Lower leg skin (tissue), 4 donors: ENCODE data around the gene BUD31. TPM values are rescaled to one million over a fixed set of nuclear protein-coding genes. Genes with fewer than 3 reads are reported as not detected.
A peak's percentile ranks its signal among the peaks of the same experiment; 100 is the strongest.

Experiments used
- DNase-seq, 2 donors: peaks; one replicate each; pipeline ENCODE4 v3.0.0-alpha.2; 2019; ENCODE audit warnings: low spot score in 2 of 2
- H3K4me3 ChIP-seq: fragments of 200-600 bp; sonication (generic); 2 replicates; pipeline ENCODE4 v1.5.1; 2017; ENCODE audit warnings: mild to moderate bottlenecking, low read depth; ENCODE audit not compliant: poor library complexity, severe bottlenecking
- CTCF ChIP-seq, 3 donors: fragments of 450-650 bp; IDR thresholded peaks; one replicate each; pipeline ENCODE4 v1.5.1; 2016; ENCODE audit warnings: antibody characterized with exemption in 3 of 3, mild to moderate bottlenecking in 3 of 3, moderate library complexity in 2 of 3
- POLR2A ChIP-seq, 2 donors: fragments of 450-650 bp; IDR thresholded peaks; one replicate each; pipeline ENCODE4 v1.6.1; 2016 to 2017; ENCODE audit warnings: antibody characterized with exemption in 2 of 2, mild to moderate bottlenecking in 1 of 2, moderate library complexity in 1 of 2
- WGBS, 2 donors: methylation state at CpG; one replicate each; pipeline ENCODE4 v1.1.5; 2018; 5-methylcytosine and 5-hydroxymethylcytosine counted together
- intact Hi-C: fragments of 100-400 bp; cut with DNase I; formaldehyde crosslinking; loops from one replicate; pipeline ENCODE4 v1.15.0; 2023; ENCODE audit warnings: low total_unique reads
- total RNA-seq, 4 donors: library from RNA; depleted of rRNA; stranded (reverse); fragments of >200 nt; gene quantifications; one replicate each; pipeline ENCODE4 v1.1.0, GENCODE V29; 2016

Gene BUD31
- total RNA-seq, result 10 to 100 TPM; 48.2 to 71.0 (median 58.5) TPM

- WGBS, 2 donors, result 0% methylated on average over 41 to 49 of the region's 72 CpGs
- DNase-seq, result peak; percentile 94 to 99
- H3K4me3 ChIP-seq, result peak within 1 kb of the TSS; percentile 98
- TF ChIP-seq POLR2A (IDR thresholded peaks at IDR 0.05) (peak in 1 of 2 donors; percentile 47), CTCF (IDR thresholded peaks at IDR 0.05) (no peak)
- intact Hi-C loops, result no loop called here
These were observed at the start of gene BUD31, which contains the start of gene PDAP1 for GRCh38 chr7:99408379-99409191. BUD31 (plus strand) TSS chr7:99408969; CDS start chr7:99411093, 2,124 bp downstream. PDAP1 (minus strand) TSS chr7:99408597; CDS start chr7:99408548, 49 bp downstream.

DNA sequence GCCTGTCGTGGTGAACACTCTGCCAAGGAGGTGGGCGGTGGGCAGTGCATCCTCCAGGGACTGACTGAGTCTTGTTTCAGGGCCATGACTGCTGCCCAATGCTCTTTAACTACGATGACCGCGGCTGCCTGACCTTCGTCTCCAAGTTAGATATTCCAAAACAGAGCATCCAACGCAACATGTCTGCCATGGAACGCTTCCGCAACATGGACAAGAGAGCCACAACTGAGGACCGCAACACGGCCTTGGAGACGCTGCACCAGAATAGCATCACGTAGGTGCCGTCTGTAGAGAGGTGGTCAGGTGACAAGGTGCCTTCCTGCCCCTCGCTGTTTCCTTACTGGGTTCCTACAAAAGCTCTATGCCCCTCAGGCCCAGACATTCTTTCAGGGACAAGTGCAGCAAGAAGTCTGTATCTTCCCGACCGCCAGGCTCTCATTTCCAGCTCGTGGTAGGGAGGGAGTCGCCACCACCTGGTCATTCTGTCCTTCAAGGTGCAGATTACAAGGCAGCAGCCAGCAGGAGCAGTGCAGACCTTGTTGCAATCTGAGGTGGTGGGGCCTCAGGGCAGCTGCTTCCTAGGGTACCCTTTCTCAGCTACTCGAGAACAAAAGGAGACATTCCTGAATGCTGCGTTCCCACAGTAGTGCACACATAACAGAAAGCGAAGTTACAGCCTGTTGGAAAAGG lies 49.2 kb upstream of the BUD31 start:
- no peak for TF ChIP-seq CTCF (IDR thresholded peaks at IDR 0.05)
- TF ChIP-seq POLR2A (IDR thresholded peaks at IDR 0.05), result no peak
- intact Hi-C loops, result no loop called here
- no peak for DNase-seq
- no peak overlapping the region for H3K4me3 ChIP-seq
- WGBS, 2 donors, result 88 to 89% methylated on average over 22 of the region's 22 CpGs

GRCh38 chr7:99362801-99363200 lies 46.0 kb upstream of the BUD31 start:
- intact Hi-C loops, result no loop called here
- WGBS, 2 donors, result 76% methylated on average over 3 of the region's 3 CpGs

DNA sequence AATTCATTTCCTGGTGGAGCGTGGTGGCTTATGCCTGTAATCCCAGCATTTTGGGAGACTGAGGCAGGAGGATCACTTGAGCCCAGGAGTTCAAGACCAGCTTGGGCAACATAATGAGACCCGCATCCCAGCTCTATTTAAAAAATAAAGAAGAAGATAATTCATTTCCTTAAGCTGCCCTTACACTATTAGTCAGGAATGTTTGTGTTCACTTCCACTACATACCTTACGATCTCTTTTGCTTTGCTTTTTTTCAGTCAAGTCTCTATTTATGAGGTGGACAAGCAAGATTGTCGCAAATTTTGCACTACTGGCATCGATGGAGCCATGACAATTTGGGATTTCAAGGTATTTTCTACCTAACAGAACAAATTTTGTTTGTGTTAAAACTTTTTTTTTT lies 45.5 kb upstream of the BUD31 start:
- 86 to 94% methylated on average over 5 of the region's 5 CpGs for WGBS, 2 donors
- intact Hi-C loops, result no loop called here
- DNase-seq, result no peak
- TF ChIP-seq POLR2A (IDR thresholded peaks at IDR 0.05) (no peak), CTCF (IDR thresholded peaks at IDR 0.05) (no peak)
- no peak overlapping the region for H3K4me3 ChIP-seq

More at GRCh38 chr7:99362801-99363200, 46.0 kb upstream of the BUD31 start:
- DNase-seq, result no peak
- H3K4me3 ChIP-seq, result no peak overlapping the region
- no peak for TF ChIP-seq POLR2A (IDR thresholded peaks at IDR 0.05)
- TF ChIP-seq CTCF (IDR thresholded peaks at IDR 0.05), result no peak

DNA sequence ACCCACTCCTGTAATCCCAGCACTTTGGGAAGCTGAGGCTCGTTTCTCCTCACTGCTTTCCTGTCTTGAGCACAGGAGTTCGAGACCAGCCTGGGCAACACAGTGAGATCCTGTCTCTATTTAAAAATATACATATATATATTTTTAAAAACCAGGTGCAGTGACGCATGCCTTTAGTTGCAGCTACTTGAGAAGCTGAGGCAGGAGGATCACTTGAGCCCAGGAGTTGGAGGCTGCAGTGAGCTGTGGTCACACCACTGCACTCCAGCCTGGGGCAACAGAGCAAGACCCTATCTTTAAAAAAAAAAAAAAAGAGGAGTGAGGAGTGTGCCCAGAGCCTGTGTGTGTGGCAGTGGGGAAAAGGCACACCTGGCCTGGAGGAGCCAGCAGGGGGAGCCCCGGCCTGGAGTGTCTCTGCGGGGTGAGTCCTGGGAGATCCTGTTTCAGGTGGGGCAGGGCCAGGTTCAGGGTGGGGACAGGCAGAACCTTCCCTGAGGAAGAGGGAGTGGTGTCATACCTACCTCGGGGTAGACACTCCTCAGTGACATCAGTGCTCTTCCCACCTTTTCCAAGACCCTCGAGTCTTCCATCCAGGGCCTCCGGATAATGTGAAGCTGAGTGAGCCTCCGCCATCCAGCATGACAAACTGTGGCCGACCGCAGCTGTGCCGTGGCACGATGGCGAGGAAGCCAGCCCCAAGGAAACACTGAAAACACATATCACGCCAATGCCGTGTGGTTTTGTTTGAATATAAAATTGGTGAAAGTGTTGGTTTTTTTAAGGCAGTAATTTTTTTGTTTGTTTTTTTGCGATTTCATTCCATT lies 43.2 kb upstream of the BUD31 start:
- TF ChIP-seq CTCF (IDR thresholded peaks at IDR 0.05) (no peak), POLR2A (IDR thresholded peaks at IDR 0.05) (no peak)
- WGBS, 2 donors, result 68 to 69% methylated on average over 17 of the region's 17 CpGs
- no peak overlapping the region for H3K4me3 ChIP-seq
- intact Hi-C loops, result no loop called here
- DNase-seq, result no peak
